GM19395 (cell line): Measurements from ENCODE around the gene ROBO1.

Experiments
- ATAC-seq: cut with Tn5 transposase; IDR thresholded peaks from one replicate; pipeline ENCODE4 v1.9.1; 2021; ENCODE audit warnings: mild to moderate bottlenecking, moderate library complexity; ENCODE audit not compliant: unreplicated experiment

Gene ROBO1

DNA sequence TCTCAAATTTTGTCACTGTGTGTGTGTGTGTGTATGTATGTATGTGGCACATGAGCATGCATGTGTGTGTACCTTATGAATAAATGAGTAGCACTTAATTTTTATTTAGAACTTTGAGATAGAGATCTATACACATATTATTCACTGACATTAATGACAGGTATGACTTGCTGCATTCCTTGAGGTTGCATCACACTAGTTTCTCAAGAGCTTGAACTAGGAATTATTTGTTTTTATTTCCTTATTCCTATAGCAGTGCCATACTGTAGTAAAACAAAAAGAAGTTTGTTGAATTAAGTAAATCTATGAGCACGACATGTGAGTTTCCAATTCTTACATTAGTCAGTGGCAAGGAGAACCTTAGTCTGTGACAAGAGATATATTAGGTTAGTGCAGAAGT, 943.9 kb downstream of the ROBO1 start:
- no peak for ATAC-seq

DNA sequence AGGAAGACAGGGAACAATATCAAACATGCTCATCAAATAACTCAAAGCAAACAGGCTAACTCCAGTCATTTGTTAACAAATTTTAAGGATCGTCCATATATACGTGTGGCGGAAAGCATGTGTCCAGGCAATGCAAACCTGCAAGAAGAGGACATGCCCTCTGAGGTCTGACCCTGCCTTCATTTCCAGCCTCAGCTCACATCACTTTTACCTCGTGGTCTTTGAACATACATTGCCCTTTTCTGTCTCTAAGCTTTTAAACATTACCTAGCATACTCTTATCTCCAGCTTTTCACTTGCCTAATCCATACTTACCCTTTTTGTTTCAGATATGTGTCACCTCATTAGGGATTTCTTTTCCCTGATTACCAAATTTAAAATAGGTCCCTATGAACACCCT, 944.4 kb downstream of the ROBO1 start:
- no peak for ATAC-seq

DNA sequence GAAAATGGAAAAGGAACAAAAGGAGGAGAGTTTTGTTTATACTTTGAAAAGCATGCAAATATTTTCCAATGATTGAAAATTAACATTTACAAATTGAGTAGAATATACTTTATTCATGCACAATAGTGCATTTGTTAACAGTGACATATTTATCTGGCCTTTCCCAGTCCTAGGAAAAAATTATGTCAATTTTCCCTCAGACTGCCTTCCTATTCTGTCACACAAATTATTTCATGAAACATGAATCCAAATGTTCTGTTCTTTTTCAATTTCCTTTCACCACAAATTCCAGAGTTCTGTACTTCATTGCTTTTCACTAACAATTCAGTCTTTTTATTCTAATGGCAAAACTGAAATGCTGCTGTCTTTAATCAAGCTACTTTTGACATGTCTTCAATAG, 945.1 kb downstream of the ROBO1 start:
- ATAC-seq: no peak

DNA sequence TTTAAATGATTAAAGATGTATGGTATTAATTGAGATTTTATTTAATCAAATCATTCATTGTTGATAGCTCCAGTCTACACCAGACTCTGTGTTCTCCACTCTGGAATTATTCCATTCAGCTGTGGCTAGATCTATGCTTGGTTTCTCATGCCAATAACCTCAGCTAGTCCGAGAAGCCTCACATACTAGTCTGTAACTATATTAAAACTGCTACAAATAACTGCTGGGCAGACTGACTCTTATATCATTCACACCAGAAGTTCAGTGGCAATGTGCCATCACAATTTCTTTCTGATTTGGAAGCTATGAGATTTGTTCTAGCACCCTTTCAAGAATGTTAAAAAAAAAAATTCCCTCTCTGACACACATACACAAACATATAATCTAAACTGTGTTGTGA, 947.3 kb downstream of the ROBO1 start:
- no peak for ATAC-seq

DNA sequence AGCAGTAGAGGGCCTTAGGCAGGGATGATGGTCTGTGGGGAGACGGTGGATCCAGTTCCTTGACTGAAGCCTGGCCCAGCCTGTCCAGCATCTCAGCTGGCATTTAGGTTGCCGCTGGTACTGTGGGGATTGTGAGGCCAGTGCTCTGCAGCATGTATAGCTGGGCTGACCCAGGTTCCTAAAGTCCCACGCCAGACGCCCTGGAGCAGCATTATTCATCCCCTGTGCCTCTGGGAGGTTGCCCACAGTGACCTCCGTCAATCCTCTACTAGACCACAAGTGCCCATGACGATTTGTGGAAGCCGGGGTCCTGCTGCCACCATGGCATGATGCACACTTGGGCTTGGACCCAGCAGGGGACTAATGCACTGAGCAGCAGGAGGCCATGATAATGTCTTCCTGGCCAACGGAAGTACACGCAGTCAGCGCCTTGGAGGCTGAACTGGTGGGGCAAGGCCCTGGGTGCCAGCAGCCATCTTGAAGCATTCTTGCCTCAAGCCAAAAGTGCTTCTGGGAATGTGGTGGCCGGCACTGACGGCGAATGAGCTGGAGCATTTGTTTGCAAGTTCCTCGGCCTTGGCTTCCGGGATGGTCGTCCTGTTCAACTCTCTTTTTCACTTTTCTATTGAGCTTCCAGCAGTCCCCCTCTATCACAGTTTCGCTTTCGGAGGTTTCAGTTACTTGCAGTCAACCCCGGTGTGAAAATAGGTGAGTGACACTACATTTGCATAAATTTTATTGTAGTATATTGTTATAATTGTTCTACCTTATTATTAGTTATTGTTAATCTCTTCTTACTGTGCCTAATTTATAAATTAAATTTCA, 949.4 kb downstream of the ROBO1 start:
- ATAC-seq: no peak

DNA sequence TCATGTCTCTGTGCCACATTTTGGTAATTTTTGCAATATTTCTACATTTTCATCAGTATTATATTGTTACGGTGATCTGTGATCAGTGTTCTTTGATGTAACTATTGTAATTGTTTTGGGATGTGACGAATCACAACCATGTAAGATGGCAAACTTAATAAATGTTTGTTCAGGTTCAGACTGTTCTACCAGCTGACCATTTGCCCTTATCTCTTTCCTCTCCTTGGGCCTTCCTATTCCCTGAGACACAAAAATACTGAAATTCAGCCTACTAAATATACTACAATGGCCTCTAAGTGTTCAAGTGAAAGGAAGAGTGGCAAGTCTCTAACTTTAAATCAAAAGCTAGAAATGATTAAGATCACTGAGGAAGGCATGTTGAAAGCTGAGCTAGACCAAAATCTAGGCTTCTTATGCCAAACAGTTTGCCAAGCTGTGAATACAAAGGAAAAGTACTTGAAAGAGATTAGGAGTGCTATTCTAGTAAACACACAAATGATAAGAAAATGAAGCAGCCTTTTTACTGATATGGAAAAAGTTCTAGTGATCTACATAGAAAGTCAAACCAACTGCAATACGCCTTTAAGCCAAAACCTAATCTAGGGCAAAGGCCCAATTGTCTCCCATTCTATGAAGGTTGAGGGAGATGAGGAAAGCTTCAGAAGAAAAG, 952.8 kb downstream of the ROBO1 start:
- ATAC-seq: no peak

DNA sequence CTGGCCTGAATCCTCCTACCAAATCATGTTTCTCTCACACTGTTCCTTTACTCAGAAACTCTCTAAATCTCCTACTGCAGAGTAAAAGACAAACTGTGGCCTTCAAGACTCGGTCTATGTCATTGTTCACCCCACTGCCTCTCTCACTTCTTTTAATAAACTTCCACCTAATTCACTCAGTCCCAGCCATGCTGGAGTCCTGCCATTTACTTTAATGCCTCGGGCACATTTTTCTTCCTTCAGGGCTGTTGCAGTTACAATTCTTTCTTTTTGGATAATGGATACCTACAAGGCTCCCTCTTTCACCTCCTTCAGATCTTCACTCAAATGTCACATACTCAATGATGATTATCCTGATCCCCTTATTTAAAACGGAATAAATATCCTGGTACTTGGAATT, 955.6 kb downstream of the ROBO1 start:
- ATAC-seq: no peak

DNA sequence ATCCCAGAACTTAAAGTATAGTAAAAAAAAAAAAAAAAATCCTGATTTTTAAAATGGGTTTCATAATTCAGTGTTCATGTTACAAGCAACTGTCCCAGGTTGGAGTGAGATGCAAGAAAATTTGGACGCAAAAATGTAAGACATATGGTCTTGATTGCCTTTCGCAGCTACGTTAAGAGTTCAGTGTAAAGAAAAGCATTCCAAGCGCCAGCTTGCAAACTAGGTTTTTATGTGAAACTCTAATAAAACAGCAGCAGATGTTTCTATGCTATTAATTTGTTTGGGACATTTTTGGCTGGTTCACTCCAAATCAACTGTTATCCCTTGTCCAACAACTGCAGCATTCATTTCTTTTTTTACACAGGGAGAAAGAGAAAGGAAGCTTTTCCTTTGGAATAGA, 957.8 kb downstream of the ROBO1 start:
- ATAC-seq: no peak

DNA sequence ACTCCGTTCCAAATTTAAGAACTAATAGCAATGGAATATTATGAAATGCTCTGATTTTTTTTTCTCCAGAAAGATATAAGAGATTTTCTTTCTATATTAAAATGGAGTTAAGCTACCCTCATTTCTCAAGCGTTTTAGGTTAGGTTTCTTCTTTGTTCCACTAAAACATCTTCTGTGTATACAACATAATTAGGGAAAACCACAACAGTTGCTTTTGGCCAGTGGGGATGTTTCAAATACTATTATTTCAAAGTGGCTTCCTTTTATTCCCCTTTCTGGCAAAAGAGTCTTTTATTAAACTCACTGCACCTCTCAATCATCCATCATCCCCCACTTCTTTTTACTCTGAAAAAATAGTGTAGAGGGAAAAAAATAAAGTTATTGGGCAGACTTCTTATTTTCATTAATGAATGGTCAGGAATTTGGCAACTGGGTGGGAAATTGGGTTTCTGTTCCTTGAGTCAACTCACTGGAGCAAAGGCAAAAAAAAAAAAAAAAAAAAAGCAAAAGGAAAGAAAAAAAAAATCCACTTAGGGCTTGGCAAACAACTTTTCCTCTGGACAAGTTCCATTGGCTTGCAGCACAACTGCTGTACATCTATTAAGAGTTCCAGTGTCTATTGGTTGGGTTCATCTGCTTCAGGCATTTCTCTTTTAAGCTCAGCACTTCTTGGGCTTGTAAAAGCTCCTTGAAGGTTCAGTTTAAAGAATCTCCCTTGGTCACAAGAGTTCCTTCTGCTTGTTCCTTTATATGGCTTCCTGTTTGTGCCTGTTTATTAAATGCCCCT, 963.4 kb downstream of the ROBO1 start:
- ATAC-seq: no peak

DNA sequence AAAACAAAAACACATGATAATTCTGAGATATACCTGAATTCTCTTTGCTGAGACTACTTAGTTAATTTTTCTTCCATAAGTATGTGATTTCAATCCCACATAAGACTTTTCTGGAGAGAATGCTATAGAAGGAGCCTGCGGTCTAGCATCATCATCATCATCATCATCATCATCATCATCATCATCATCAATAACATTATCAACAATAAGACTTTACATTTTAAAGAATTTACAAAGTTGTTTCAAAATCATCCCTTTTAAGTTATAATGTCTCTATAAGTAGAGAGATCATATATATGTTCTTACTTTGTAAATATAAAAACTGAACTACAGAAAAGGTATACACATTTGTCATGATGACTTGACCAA, 965.3 kb downstream of the ROBO1 start:
- no peak for ATAC-seq

DNA sequence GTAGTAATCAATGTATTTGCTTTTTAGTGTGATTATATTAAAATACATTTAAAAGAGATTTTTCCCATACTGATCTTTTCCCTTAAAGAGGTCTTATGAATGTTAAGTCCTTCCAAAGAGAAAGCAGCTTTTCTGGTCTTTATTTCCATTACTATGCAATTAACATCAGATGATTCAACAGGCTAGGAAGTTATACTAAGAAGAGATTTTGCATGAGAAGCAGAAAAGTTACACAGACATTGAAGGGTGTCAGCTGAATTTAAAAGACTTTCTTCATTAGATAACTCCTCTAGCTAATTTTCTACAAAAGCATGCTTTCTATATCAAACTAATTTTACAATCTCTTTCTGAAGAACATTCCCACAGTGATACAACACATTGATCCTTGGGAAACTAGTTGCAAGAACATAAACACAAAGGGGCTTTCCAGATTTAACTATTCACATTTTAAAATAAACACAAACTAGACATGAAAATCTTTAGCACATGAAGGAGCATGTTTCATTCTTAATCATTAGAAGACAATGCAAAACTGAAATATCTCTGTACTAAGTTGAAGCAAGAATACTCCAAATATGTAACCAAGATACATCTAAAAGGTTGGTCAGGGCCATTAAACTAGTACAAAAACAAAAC, 965.8 kb downstream of the ROBO1 start:
- ATAC-seq: no peak

DNA sequence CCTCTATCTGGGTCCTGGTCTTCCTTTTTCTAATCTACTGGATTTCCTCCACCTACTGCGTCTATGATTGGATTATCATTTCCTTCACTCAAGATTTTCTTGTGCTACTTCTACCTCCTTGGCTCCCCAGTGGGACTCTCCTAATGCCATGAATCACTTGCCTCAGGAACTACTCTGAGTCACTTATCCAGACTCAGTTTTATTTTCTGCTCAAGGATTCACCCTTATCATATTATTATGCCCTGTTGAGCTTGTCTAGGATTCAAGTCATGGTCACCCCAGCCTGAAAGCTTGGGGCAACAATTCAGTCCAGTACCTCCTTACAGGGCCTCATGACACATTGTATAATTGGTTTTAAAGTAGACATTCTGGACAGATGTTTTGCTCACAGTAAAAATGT, 968.1 kb downstream of the ROBO1 start:
- ATAC-seq: no peak

DNA sequence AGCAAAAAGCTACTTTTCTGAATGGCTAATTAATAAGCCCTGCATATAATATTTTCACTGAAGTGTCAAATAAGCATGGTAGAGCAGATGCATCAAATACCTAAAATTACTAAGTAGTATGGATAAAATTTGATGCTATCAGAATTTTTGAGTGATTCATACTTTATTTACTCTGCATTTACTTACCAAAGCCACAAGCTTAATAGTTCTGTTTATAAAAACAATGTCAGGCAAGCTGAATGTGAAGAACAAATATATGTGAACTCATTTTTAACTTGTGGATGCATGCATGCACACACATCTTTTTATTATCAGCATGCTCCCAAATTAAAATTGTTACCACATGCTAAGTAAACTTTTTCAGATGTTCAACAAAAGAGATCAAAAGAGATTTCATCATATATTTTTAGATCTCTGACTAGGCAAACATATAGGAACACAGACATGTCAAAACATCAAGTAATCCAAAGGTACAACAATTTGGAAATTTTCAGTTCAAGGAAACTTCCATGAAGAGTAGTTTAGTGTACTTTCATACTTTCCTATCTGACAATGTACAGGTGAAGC, 969.4 kb downstream of the ROBO1 start:
- ATAC-seq: no peak

DNA sequence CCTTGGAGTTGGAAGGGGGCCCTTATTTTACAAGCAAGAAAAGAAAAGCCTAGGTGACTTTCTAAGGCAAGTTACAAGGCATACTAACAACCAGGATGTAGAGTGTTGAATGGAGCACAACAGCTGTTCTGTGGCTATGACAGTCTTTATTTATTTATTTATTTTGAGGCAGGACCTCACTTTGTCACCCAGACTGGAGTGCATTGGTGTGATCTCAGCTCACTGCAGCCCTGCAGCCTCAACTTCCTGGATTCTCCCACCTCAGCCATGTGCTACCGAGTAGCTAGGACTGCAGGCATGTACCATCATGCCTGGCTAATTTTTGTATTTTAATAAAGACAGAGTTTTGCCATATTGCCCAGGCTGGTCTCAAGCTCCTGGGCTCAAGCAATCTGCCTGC, 973.4 kb downstream of the ROBO1 start:
- no peak for ATAC-seq

DNA sequence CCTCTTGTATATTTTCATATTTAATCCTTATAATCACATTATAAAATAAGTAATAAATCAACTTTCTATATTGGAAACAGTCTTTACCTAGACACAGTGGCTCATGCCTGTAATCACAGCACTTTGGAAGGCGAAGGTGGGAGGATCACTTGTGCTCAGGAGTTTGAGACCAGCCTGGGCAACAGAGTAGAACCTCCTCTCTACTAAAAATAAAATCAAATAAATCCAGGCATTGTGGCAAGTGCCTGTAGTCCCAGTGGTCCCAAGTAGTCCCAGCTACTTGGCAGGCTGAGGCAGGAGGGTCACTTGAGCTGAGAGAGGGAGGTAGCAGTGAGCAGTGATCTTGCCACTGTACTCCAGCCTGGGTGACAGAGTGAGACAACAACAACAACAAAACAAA, 975.1 kb downstream of the ROBO1 start:
- ATAC-seq: no peak

DNA sequence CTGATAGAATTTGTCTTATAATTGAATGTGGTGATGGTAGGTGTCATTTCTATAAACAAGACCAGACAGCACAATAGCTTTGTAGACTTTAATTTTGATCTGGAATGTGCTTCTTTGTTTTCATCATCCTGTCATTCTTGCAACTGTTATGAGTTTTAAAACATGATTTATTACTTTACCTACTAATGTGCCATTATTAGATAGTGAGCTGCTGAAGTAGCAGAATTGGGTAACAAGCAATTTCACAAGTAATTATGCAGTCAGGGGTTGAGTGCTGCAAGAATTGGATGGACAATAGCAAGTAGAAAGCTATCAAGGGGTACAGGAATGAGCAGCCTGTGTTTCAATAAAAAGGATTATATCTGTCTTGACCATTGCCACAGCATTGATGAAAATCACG, 975.6 kb downstream of the ROBO1 start:
- ATAC-seq: no peak

DNA sequence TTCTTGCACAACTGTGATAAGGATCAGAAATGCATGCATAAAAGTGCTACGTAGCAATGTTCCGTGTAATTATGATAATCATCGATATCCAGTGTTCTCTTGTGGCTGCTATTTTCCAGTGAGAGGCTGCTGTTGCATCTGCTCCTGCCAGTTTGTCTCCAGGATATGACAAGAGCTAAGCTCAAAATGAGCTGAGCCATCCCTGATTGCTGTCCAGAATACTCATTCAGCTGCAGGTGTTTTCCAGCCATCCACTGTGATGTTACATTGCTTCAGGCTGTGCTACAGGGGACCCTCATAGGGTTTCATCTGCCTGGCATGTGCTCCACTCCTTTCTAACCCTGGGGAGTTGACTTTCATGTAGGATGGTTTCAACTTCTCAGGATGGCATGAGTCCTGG, 976.0 kb downstream of the ROBO1 start:
- no peak for ATAC-seq

DNA sequence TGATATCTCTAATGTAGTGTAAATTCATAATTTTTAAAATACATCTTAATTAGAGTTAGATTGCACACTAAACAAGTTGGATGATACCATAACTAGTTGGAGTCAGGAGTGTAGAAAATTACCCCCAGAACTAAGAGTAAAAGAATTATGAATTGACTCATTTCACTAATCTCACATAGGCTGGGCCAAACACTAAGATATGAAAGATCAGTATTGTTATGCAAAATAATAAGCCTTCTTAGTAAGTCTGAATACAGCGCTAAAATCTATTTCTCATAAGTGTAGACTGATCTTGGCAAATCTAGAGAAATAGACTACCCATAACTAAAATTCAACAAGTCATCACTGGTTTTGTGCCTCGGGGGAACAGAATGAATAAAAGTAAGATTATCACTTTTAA, 979.0 kb downstream of the ROBO1 start:
- no peak for ATAC-seq

DNA sequence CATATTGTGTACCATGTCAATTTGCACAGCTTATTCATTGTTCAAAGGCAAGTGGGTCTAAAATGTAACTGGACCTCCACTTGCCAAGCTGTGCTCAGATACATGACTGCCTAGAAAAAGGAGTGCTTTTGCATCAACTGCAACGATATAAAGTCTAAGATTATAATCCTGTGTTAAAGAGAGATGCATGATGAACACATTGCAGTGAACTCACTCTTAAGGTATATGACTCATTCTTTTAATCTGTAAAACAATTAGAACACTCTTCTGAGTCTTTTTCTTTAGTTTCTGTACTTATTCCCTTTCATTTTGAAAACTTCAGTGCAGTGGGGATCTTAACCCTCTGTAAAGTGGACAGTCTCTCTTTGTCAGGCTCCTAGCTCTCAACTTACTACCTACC, 982.8 kb downstream of the ROBO1 start:
- no peak for ATAC-seq

DNA sequence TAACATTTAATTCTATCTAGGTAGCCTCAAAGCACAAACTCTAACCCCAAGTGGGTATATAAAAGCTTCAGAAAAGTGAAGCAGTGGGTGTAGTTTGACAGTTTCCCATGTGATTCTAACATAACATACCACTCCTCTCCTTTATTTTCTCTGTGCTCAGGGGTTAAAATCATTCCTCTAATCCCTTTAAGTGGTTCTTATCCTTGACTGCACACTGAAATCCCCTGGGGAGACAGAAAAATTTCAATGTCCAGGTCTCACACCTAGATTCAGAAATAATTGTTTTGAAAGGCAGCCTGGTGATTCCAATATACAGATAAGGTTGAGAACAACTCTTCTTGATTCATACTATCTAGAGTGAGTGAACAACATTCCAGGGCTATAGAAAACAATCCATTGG, 986.4 kb downstream of the ROBO1 start:
- ATAC-seq: no peak
